HCT116 (cell line): ENCODE results near the gene MEAK7. TPM values are rescaled to one million over a fixed set of nuclear protein-coding genes. Genes with fewer than 3 reads are reported as not detected.

ENCODE experiments used
- ATAC-seq: fragments of 200-7000 bp; cut with Tn5 transposase; 2 replicates; pipeline ENCODE4 v1.9.1; 2020; ENCODE audit warnings: mild to moderate bottlenecking, moderate library complexity
- BruUV-seq: library from RNA; stranded (reverse); fragments of 400-500 nt; replicated peaks from 2 replicates; lab custom pipeline; 2021; lab: Mats Ljungman, UMichigan
- CTCF ChIA-PET: fragments of 300-600 bp; sonication (Branson Sonifier 250); formaldehyde crosslinking; loops from one replicate; lab custom pipeline; 2021; ENCODE audit warnings: antibody characterized with exemption; lab: Charles Lee
- POLR2A ChIA-PET: fragments of 300-600, 350-600 bp; sonication (Branson Sonifier 250); formaldehyde crosslinking; loops from one replicate; lab custom pipeline; 2021; ENCODE audit warnings: antibody characterized with exemption; lab: Charles Lee
- RAD21 ChIA-PET, 2 experiments: fragments of 300-600 bp; sonication (Branson Sonifier 250); formaldehyde crosslinking; loops; one replicate each; lab custom pipeline; 2023; ENCODE audit warnings: low total read pairs in 2 of 2; ENCODE audit not compliant: uncharacterized antibody in 2 of 2, unreplicated experiment in 2 of 2, low non-redundant PET in 1 of 2; lab: Charles Lee
- DNase-seq: peaks from one replicate; pipeline ENCODE4 v3.0.0-alpha.2; 2010; ENCODE audit warnings: low read depth, low spot score
- H2AFZ ChIP-seq: fragments of 200-600 bp; shearing (Covaris generic), sonication (generic); 2 replicates; pipeline ENCODE4 v1.6.1; 2017; ENCODE audit warnings: low read depth, mixed run types, mixed read lengths, antibody characterized with exemption, low read length; ENCODE audit not compliant: poor library complexity, severe bottlenecking
- H3K27ac ChIP-seq: 2 replicates; pipeline ENCODE4 v1.5.1; 2012; ENCODE audit warnings: low read depth, low read length
- H3K27me3 ChIP-seq: fragments of 200-600 bp; sonication (generic); 2 replicates; pipeline ENCODE4 v1.6.1; 2016; ENCODE audit warnings: mixed run types, low read length, mixed read lengths; ENCODE audit not compliant: insufficient read depth
- H3K36me3 ChIP-seq, 2 experiments: fragments of 200-500 bp in 1 of 2; fragments of 200-600 bp in 1 of 2; sonication (Bioruptor generic) in 1 of 2; sonication (generic) in 1 of 2; 2 replicates each; pipeline versions ENCODE4 v1.5.1 to v1.6.1; 2014 to 2016; ENCODE audit warnings: low read length in 2 of 2, inconsistent platforms in 1 of 2, mixed read lengths in 1 of 2, mixed run types in 1 of 2; ENCODE audit not compliant: insufficient read depth in 2 of 2, control insufficient read depth in 1 of 2
- H3K4me1 ChIP-seq, 2 experiments: fragments of 200-600 bp in 1 of 2; sonication (generic) in 1 of 2; 2 replicates each; pipeline versions ENCODE4 v1.5.1 to v1.6.1; 2012 to 2017; ENCODE audit warnings: low read length in 2 of 2, inconsistent platforms in 1 of 2, mild to moderate bottlenecking in 1 of 2, mixed read lengths in 1 of 2, mixed run types in 1 of 2, moderate library complexity in 1 of 2; ENCODE audit not compliant: insufficient read depth in 2 of 2, control insufficient read depth in 1 of 2
- H3K4me2 ChIP-seq: fragments of 200-600 bp; sonication (generic); 2 replicates; pipeline ENCODE4 v1.6.1; 2017; ENCODE audit warnings: mixed run types, low read length, mixed read lengths
- H3K4me3 ChIP-seq, 2 experiments: fragments of 200-600 bp in 1 of 2; sonication (generic) in 1 of 2; replicated peaks in 1 of 2; 2 replicates each; pipeline ENCODE4 v1.5.1; 2011 to 2016; ENCODE audit warnings: low read length in 2 of 2, control low read depth in 1 of 2, low read depth in 1 of 2, mild to moderate bottlenecking in 1 of 2, mixed read lengths in 1 of 2, mixed run types in 1 of 2
- H3K79me2 ChIP-seq: fragments of 200-600 bp; sonication (generic); 2 replicates; pipeline ENCODE4 v1.6.1; 2017; ENCODE audit warnings: mild to moderate bottlenecking, mixed run types, low read length, moderate library complexity, mixed read lengths; ENCODE audit not compliant: insufficient read depth
- H3K9ac ChIP-seq: fragments of 200-600 bp; sonication (generic); 2 replicates; pipeline ENCODE4 v1.6.1; 2016; ENCODE audit warnings: low read length, mixed read lengths
- H3K9me2 ChIP-seq: fragments of 200-600 bp; sonication (generic), shearing (Covaris generic); 2 replicates; pipeline ENCODE4 v1.6.1; 2017; ENCODE audit warnings: mixed run types, mild to moderate bottlenecking, moderate library complexity; ENCODE audit not compliant: insufficient read depth
- H3K9me3 ChIP-seq, 2 experiments: fragments of 200-500 bp in 1 of 2; fragments of 200-600 bp in 1 of 2; sonication (Bioruptor generic) in 1 of 2; sonication (generic) in 1 of 2; 2 replicates each; pipeline ENCODE4 v1.6.1; 2014 to 2017; ENCODE audit warnings: low read length in 2 of 2, mixed read lengths in 2 of 2, inconsistent platforms in 1 of 2, low read depth in 1 of 2, mild to moderate bottlenecking in 1 of 2, mixed run types in 1 of 2, moderate library complexity in 1 of 2; ENCODE audit not compliant: control insufficient read depth in 1 of 2, insufficient read depth in 1 of 2
- H4K20me1 ChIP-seq: fragments of 200-600 bp; sonication (generic), shearing (Covaris generic); 2 replicates; pipeline ENCODE4 v1.6.1; 2017; ENCODE audit warnings: mixed run types, mild to moderate bottlenecking, moderate library complexity; ENCODE audit not compliant: insufficient read depth
- CBX3 ChIP-seq: IDR thresholded peaks from 2 replicates; pipeline ENCODE4 v1.6.1; 2012; ENCODE audit warnings: low read depth
- EGR1 ChIP-seq: IDR thresholded peaks from 2 replicates; pipeline ENCODE4 v1.6.1; 2012; ENCODE audit warnings: low read depth
- ELF1 ChIP-seq: IDR thresholded peaks from 2 replicates; pipeline ENCODE4 v1.6.1; 2012; ENCODE audit warnings: low read depth, borderline replicate concordance
- EZH2 ChIP-seq: fragments of 200-600 bp; sonication (generic); IDR thresholded peaks from 2 replicates; pipeline ENCODE4 v1.6.1; 2017; ENCODE audit warnings: antibody characterized with exemption, mixed run types
- EZH2phosphoT487 ChIP-seq: fragments of 200-600 bp; IDR thresholded peaks from 2 replicates; pipeline ENCODE4 v1.6.1; 2018; ENCODE audit warnings: antibody characterized with exemption, borderline replicate concordance
- POLR2AphosphoS5 ChIP-seq: IDR thresholded peaks from 2 replicates; pipeline ENCODE4 v1.6.1; 2011; ENCODE audit warnings: mild to moderate bottlenecking, low read depth, low read length, moderate library complexity
- SIN3A ChIP-seq: IDR thresholded peaks from 2 replicates; pipeline ENCODE4 v1.6.1; 2012; ENCODE audit warnings: low read depth
- SP1 ChIP-seq: IDR thresholded peaks from 2 replicates; pipeline ENCODE4 v1.6.1; 2012; ENCODE audit warnings: low read depth
- SRF ChIP-seq: IDR thresholded peaks from 2 replicates; pipeline ENCODE4 v1.6.1; 2012; ENCODE audit warnings: low read depth
- YY1 ChIP-seq: IDR thresholded peaks from 2 replicates; pipeline ENCODE4 v1.6.1; 2011; ENCODE audit warnings: low read length, low read depth, moderate library complexity, mild to moderate bottlenecking; ENCODE audit not compliant: insufficient replicate concordance; ENCODE audit errors: extremely low read depth
- ZFX ChIP-seq: fragments of 450-650 bp; IDR thresholded peaks from 2 replicates; pipeline ENCODE4 v1.6.1; 2017
- ZNF274 ChIP-seq: fragments of 200-500 bp; sonication (Bioruptor generic); IDR thresholded peaks from 2 replicates; pipeline ENCODE4 v1.6.1; 2014; ENCODE audit warnings: mild to moderate bottlenecking, low read depth, low read length, inconsistent platforms
- intact Hi-C: fragments of 100-400 bp; cut with micrococcal nuclease; formaldehyde crosslinking; loops from 2 replicates; pipeline ENCODE4 v1.10.0; 2022
- total RNA-seq: library from RNA; stranded (reverse); gene quantifications from one replicate; pipeline ENCODE4 v1.2.1, GENCODE V29; 2021; ENCODE audit not compliant: unreplicated experiment
- TF ChIP-seq, protein P1 (sequence below): IDR thresholded peaks from 2 replicates; pipeline ENCODE4 v1.6.1; 2012; ENCODE audit warnings: low read depth
- TF ChIP-seq, protein P2 (sequence below): IDR thresholded peaks from 2 replicates; pipeline ENCODE4 v1.6.1; 2012
- TF ChIP-seq, protein P3 (sequence below): IDR thresholded peaks from 2 replicates; pipeline ENCODE4 v1.6.1; 2011; ENCODE audit warnings: mild to moderate bottlenecking, low read length, moderate library complexity; ENCODE audit not compliant: insufficient replicate concordance; ENCODE audit errors: extremely low read depth
- TF ChIP-seq, protein P4 (sequence below), 3 experiments: fragments of 200-600 bp in 1 of 3; sonication (generic) in 1 of 3; IDR thresholded peaks in 2 of 3; conservative IDR thresholded peaks in 1 of 3; 2 replicates each; pipeline ENCODE4 v1.5.1; 2012 to 2017; ENCODE audit warnings: low read depth in 2 of 3, low read length in 2 of 3, antibody characterized with exemption in 1 of 3, borderline replicate concordance in 1 of 3, control low read depth in 1 of 3, mild to moderate bottlenecking in 1 of 3, mixed read lengths in 1 of 3, mixed run types in 1 of 3, moderate library complexity in 1 of 3; ENCODE audit not compliant: insufficient read depth in 1 of 3

MEAK7 gene
- total RNA-seq, 1 experiment from 2014 or later, result 32.2 TPM

DNA sequence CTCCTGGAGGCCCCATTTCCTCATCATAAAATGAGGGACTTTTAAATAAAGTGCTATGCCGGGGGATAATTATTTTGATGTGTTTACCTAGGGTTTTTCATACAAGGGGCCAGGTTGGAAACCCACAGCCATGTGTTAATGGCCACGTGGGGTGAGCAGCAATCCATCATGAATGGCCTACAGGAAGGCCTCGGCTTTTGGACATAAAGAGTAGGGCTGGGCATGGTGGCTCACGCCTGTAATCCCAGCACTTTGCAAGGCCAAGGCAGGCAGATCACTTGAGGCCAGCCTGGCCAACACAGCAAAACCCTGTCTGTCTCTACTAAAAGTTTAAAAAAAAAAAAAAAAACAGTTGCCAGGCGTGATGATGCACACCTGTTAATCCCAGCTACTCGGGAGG lies 40.3 kb downstream of the MEAK7 start (continued):
- TF ChIP-seq, protein P1, sequence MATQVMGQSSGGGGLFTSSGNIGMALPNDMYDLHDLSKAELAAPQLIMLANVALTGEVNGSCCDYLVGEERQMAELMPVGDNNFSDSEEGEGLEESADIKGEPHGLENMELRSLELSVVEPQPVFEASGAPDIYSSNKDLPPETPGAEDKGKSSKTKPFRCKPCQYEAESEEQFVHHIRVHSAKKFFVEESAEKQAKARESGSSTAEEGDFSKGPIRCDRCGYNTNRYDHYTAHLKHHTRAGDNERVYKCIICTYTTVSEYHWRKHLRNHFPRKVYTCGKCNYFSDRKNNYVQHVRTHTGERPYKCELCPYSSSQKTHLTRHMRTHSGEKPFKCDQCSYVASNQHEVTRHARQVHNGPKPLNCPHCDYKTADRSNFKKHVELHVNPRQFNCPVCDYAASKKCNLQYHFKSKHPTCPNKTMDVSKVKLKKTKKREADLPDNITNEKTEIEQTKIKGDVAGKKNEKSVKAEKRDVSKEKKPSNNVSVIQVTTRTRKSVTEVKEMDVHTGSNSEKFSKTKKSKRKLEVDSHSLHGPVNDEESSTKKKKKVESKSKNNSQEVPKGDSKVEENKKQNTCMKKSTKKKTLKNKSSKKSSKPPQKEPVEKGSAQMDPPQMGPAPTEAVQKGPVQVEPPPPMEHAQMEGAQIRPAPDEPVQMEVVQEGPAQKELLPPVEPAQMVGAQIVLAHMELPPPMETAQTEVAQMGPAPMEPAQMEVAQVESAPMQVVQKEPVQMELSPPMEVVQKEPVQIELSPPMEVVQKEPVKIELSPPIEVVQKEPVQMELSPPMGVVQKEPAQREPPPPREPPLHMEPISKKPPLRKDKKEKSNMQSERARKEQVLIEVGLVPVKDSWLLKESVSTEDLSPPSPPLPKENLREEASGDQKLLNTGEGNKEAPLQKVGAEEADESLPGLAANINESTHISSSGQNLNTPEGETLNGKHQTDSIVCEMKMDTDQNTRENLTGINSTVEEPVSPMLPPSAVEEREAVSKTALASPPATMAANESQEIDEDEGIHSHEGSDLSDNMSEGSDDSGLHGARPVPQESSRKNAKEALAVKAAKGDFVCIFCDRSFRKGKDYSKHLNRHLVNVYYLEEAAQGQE, result no peak
- TF ChIP-seq SRF (no peak), SP1 (no peak), POLR2AphosphoS5 (no peak), ELF1 (no peak), YY1 (no peak), EZH2phosphoT487 (no peak), ZNF274 (no peak)
- TF ChIP-seq, protein P2, sequence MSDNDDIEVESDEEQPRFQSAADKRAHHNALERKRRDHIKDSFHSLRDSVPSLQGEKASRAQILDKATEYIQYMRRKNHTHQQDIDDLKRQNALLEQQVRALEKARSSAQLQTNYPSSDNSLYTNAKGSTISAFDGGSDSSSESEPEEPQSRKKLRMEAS, result no peak
- TF ChIP-seq, all 23 proteins: peak for 0

DNA sequence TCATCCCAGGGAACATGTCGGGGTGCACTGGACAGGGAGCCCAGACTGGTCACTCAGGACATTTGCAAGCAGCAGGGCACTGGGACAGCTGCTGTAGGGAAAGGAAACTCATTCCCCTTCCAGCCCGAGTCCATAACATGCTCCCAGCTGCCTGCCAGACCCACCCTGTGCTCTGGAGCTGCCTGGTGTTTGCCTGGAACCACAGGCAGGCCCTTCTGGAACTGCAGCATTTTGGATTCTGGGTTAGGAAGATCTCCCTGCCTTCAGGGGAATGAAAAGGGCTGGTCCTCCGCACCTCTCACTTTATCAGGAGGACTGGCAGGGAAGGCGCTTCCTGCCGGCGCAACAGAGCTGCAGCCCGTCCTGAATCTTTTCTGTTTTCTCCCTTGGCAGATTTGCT lies 41.2 kb downstream of the MEAK7 start:
- Histone ChIP-seq H3K27me3 (no peaks in the 10 kb centered on the region), H3K4me3 (no peak overlapping the region), H3K4me2 (no peak overlapping the region), H3K4me1 (no peaks in the 10 kb centered on the region), H2AFZ (no peak overlapping the region), H3K27ac (no peak overlapping the region), H3K79me2 (no peaks in the 10 kb centered on the region), H3K9me3 (peaks cover 0 to 8% of the 10 kb centered on the region in 2 experiments; a peak in 2 of 4 replicates), H3K36me3 (peaks cover 3 to 26% of the 10 kb centered on the region in 2 experiments), H3K9me2 (no peaks in the 10 kb centered on the region), H4K20me1 (no peaks in the 10 kb centered on the region), H3K9ac (no peak overlapping the region)
- POLR2A ChIA-PET, result no interaction called here
- RAD21 ChIA-PET, result no interaction called here
- CTCF ChIA-PET, result no interaction called here
- no TSS peak for BruUV-seq
- intact Hi-C loops, result no loop called here
- ATAC-seq (no peak), DNase-seq (no peak)
- no peak for TF ChIP-seq EGR1
- no peak for TF ChIP-seq SIN3A
- TF ChIP-seq EZH2, result no peak
- TF ChIP-seq, protein P3, sequence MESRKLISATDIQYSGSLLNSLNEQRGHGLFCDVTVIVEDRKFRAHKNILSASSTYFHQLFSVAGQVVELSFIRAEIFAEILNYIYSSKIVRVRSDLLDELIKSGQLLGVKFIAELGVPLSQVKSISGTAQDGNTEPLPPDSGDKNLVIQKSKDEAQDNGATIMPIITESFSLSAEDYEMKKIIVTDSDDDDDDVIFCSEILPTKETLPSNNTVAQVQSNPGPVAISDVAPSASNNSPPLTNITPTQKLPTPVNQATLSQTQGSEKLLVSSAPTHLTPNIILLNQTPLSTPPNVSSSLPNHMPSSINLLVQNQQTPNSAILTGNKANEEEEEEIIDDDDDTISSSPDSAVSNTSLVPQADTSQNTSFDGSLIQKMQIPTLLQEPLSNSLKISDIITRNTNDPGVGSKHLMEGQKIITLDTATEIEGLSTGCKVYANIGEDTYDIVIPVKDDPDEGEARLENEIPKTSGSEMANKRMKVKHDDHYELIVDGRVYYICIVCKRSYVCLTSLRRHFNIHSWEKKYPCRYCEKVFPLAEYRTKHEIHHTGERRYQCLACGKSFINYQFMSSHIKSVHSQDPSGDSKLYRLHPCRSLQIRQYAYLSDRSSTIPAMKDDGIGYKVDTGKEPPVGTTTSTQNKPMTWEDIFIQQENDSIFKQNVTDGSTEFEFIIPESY, result no peak
- no peak for TF ChIP-seq ZFX
- TF ChIP-seq, protein P4, sequence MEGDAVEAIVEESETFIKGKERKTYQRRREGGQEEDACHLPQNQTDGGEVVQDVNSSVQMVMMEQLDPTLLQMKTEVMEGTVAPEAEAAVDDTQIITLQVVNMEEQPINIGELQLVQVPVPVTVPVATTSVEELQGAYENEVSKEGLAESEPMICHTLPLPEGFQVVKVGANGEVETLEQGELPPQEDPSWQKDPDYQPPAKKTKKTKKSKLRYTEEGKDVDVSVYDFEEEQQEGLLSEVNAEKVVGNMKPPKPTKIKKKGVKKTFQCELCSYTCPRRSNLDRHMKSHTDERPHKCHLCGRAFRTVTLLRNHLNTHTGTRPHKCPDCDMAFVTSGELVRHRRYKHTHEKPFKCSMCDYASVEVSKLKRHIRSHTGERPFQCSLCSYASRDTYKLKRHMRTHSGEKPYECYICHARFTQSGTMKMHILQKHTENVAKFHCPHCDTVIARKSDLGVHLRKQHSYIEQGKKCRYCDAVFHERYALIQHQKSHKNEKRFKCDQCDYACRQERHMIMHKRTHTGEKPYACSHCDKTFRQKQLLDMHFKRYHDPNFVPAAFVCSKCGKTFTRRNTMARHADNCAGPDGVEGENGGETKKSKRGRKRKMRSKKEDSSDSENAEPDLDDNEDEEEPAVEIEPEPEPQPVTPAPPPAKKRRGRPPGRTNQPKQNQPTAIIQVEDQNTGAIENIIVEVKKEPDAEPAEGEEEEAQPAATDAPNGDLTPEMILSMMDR (IDR thresholded peaks at IDR 0.05 in 2 of 3, conservative IDR thresholded peaks at IDR 0.05 in 1 of 3; ENCODE audit: borderline replicate concordance in 1 of 3, insufficient read depth in 1 of 3, low read depth in 2 of 3, low read length in 2 of 3), result no peak
- TF ChIP-seq CBX3, result no peak
